Measurements from ENCODE around the gene ZNF785.
"Not testable (repeated sequence)": the region's sequence is repeated elsewhere in the genome, so short reads cannot be mapped to it uniquely, and the experiment has no call there.

Gene ZNF785

DNA sequence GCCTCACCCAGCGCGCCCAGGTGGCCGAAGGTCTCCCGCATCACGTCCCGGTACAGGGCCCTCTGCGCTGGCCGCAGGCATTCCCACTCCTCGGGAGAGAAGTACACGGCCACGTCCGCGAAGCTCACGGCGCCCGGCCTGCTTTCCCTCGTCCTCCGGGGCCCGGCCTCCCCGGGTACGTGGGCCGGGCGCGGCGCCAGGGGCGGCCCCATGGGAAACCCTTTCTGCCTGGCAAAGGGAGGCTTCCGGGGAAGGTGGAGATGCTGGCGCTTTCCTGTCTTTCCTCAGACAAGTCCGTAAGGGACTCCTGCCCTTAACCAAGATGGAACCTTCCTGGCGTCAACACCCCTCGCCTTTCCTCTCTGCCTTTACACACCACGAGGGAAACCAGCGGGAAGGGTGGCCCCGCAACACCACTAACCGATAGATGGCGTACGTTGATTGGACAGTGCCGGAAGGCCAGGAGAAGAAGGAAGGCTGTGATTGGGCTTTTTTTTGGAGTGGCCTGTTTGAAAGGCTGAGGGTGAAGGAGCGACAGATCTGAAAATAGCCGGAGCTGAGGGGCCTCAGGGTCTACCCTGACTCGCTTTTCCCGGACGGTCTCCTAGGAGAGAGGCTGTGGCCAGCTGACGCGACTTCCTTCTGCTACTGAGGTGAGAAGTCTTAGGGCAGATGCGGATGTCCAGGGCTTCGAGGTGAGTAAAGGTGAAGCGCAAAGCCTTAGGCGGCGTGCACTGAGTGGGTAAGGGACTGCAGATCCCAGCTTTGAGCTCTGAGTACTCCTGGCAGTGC is at the start of gene ZNF785:
ZNF785 (minus strand) TSS at position 298 of the 792 bp plus-strand sequence; CDS start at position 212, 86 bp downstream.
- peak; percentile 95 for DNase-seq

DNA sequence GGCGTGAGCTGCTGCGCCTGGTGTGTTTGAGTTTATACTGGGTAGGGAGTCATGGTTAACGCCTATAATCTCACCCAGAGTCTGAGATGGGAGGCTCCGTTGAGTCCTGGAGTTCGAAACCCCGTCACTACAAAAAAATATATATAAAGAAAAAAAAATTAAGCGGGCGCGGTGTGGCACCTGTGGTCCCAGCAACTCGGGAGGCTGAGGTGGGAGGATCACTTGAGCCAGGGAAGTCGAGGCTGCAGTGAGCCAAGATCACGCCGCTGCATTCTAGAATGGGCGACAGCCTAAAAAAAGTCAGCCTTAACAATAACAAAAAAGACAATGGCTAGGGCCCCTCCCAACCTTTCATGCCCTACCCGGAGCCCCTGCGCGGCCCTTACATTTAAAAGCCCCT is 48.0 kb upstream of the ZNF785 start:
- DNase-seq, result no peak

- DNase-seq, result not testable (repeated sequence)
Measured at GRCh38 chr16:30632454-30632853, 47.0 kb upstream of the ZNF785 start.

DNA sequence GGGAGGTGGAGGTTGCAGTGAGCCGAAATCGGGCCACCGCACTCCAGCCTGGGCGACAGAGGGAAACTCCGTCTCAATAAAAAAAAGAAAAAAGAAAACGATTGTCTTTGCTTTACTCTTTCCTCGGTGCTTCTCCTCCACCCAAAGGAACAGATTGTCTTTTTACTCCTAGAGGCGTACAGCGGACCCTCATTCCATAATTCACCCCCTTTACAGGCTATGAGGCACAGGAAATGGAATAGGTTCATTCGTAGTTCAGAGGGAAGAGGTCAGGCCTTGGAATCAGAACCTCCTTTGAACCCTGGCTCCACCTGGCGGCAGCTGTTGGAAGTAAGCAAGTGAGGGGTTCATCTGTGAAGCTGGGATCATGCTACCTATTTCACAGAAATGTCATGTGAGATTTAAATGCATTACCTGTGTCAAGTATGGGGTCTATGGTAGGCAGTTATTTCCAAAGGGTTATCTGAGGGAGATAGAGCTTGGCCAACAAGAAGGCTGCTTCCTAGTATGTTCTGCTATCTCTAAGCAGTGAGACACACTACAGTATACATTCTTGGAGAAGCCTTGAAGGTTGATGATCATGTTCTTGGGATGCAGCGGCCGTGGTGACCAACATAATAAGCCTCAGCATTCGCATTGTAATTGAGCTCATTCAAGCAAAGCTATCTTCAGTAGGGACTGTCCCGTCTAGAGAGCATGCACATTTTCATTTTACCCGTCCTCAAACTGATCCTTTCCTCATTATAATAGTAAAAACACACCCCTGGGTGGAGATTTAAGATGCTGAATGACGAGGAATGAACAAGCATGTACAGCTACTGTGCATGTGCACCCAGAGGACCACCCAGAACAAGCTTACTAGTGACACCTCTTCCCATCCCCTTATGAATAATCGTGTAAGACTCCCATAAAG is 43.4 kb upstream of the ZNF785 start:
- DNase-seq, result peak; percentile 95

DNA sequence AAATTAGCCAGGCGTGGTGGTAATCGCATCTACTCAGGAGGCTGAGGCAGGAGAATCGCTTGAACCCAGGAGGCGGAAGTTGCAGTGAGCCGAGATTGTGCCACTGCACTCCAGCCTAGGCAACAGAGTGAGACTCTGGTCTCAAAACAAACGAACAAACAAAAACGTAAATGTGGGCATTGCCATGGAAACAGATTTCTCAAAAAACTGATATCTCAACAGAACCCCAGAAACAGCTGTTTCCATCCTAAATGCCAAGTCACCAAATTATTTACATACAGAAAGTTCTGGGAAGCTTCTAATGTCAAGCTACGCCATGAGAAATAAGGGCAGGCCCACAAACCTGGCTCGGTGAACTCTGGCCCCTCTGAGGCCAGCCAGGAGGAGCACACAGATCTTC is 40.7 kb upstream of the ZNF785 start:
- DNase-seq, result no peak

DNA sequence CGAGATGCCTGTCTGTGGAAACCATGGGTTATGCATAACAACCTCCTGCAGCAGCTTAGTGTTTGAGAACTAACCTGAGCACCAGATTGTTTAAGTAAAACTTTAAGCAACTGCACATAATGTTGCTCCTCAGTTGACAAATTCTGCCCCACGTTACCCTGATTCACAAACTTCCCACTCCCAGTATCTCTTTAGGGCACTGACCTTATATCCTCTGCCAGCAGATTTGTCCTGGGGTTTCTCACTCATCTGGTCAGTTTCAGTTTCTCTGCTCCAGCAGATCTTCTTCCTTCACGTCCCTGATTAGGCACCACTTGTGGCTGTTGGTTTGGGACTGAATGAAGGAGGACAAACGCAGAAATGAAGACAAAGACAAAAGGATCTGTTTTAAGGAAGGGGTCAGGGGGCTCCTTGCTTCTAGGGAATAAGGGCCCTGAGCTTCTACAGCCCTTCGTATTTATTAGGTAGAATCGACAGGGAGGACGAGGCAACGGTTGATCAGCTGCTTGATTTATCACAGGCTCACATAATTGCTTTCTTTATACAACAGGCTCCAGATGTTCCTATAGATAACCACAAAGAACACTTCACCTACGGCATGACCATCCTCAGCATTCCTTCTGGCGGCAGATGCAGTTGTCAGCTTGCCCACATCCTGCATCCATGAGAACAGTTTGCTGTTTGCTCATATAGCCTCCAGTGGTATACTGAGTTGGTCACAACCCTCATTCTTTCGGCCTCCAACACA is 38.2 kb upstream of the ZNF785 start:
- DNase-seq, result no peak

DNA sequence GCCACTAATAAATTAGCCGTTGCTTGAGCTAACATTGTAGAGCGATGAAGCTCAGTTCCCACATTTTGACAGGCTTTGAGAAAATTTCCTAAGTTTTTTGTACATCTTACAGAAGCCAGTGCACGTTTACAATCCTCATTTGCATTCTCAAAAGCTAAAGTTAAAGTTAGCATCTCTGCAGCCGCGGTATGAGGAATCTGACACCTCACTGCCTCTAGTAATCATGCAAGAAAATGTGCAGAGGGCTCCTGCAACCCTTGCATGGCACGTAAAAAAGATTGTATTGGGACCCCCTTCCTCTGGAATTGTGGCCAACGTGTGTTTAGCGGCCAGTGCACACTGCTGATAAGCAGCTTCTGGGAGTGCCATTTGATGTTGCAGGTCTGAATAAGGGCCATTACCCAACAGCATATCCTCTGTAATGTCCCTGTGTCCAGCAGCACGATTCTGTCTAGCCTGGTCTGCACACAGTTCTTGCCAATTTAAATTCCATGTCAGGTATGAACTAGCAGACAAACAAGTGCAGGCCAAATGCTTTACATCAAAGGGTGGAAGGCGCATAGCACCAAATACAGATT is 37.0 kb upstream of the ZNF785 start:
- no peak for DNase-seq

DNA sequence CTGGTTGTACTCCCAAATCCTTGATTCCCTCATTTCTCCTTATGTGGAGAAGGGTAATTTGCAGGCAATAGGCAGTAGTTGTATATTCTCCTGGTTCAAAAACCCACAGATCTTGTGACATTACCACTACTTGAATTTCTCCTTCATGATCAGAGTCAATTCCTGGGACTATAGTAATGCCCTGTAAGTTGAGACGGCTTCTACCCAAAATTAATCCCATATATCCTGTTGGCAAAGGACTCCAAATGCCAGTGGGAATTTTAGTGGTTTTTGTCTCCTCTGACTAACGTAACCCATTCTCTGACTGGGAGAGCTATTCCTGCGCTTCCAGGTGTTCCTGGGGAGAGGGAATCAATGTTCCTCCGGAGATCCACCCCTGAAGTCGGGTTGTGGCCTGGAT is 36.3 kb upstream of the ZNF785 start:
- no peak for DNase-seq

DNA sequence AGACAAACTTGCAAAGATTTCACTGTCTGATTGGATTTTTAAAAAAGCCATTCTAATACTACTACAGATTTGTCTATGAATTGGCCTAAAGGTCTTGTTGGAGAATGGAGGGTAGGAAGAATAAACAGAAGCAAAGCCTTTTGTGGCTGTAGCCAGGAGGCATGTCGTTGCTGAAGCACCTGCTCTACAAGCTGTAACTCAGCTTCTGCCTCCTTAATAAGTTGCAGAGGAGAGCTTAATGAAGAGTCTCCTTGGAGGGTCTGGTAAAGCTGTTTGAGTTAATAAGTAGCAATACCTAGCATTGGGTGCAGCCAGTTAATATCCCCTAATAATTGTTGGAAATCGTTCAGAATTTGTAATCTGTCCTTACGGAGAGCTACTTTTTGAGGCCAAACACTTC is 34.7 kb upstream of the ZNF785 start:
- DNase-seq, result no peak

GRCh38 chr16:30619638-30620037 is 34.1 kb upstream of the ZNF785 start:
- no peak for DNase-seq

DNA sequence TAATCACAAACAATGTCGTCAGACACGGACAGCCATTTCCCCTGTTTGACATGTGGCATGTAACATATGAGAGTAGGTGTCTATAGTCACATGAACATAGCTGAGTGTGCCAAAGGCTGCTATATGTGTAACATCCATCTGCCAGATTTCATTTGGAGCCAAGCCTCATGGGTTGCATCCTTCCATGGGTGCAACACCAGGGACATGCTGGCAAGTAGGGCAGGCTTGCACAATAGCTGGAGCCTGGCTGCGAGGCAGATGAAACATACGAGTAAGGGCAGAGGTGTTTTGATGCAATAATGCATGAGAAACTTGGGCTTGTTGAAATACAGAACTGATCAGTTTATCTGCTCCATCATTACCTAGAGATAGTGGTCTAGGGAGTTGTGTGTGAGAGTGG is 33.7 kb upstream of the ZNF785 start:
- DNase-seq, result no peak

GRCh38 chr16:30615358-30616091 is 30.0 kb upstream of the ZNF785 start:
- DNase-seq, result peak; percentile 94

- DNase-seq, result peak; percentile 96
Measured at GRCh38 chr16:30609926-30610839, 24.7 kb upstream of the ZNF785 start, which contains the start of gene ZNF689. TSS of gene ZNF689 (minus strand) at chr16:30610389. CDS start at chr16:30610041, 348 bp downstream.

- DNase-seq, result peak; percentile 60
Measured at GRCh38 chr16:30609002-30609925, 23.8 kb upstream of the ZNF785 start.

GRCh38 chr16:30606004-30606403 is 20.5 kb upstream of the ZNF785 start:
- no peak for DNase-seq

GRCh38 chr16:30605158-30605557 is 19.7 kb upstream of the ZNF785 start:
- no peak for DNase-seq

DNA sequence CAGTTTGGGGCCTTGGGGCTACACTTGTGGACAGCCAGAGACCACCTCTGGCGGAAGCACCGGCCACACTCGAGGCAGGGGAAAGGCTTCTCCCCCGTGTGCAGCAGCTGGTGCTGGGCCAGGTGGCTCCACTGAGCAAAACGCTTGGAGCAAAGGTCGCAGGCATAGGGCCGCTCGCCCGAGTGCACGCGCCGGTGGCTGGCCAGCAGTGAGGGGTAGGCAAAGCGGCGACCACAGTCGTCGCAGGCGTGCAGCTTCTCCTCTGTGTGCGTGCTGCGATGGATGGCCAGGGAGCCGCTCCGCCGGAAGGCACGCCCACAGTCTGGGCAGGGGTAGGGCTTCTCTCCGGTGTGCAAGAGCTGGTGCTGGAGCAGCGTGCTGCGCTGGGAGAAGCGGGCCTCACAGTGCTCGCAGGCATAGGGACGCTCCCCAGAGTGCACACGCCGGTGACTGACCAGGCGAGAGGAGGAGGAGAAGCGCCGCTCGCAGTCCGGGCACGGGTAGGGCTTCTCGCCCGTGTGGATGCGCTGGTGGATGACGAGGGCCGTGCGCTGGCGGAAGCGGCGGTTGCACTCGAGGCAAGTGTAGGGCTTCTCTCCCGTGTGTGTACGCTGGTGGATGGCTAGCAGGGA is 18.9 kb upstream of the ZNF785 start:
- DNase-seq, result no peak

DNA sequence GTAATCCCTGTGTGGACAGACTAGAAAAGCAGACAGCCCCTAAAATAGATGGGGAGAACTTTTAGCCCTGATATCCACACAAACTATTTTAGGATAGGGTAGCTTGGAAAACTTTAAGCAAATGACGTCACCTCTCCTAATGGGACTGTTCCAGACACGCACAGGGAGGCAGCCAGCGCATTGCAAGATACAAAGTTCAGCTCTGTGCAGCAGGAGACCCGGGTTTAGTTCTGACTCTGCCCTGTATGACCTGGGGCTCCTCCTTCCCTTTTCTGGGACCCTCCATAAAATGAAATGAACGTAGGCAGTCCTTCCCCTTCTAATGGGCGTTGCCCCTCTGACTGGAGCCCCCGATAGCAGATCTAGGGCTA is 18.4 kb upstream of the ZNF785 start:
- no peak for DNase-seq

- no peak for DNase-seq
Measured at GRCh38 chr16:30602616-30603277, 17.2 kb upstream of the ZNF785 start.

All from activated CD4-positive, alpha-beta T cell treated with anti-CD3 and anti-CD28 coated beads for 48 hours (primary cell).